GM18867 (cell line): Measurements from ENCODE around the gene SLC35F5.
"Not testable (repeated sequence)": the region's sequence is repeated elsewhere in the genome, so short reads cannot be mapped to it uniquely, and the experiment has no call there.

ENCODE experiments used
- ATAC-seq: cut with Tn5 transposase; IDR thresholded peaks from one replicate; pipeline ENCODE4 v1.9.1; 2021; ENCODE audit warnings: mild to moderate bottlenecking, moderate library complexity; ENCODE audit not compliant: unreplicated experiment

SLC35F5 gene

DNA sequence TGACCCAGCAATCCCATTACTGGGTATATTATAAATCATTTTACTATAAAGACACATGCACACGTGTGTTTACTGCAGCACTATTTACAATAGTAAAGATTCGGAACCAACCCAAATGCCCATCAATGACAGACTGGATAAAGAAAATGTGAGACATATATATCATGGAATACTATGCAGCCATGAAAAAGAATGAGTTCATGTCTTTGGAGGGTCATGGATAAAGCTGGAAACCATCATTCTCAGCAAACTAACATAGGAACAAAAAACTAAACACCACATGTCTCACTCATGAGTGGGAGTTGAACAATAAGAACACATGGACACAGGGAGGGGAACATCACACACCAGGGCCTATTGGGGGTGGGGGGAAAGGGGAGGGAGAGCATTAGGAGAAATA, 58.2 kb downstream of the SLC35F5 start:
- ATAC-seq = not testable (repeated sequence)

GRCh38 chr2:113697516-113697915, 58.9 kb downstream of the SLC35F5 start:
- ATAC-seq = no peak

DNA sequence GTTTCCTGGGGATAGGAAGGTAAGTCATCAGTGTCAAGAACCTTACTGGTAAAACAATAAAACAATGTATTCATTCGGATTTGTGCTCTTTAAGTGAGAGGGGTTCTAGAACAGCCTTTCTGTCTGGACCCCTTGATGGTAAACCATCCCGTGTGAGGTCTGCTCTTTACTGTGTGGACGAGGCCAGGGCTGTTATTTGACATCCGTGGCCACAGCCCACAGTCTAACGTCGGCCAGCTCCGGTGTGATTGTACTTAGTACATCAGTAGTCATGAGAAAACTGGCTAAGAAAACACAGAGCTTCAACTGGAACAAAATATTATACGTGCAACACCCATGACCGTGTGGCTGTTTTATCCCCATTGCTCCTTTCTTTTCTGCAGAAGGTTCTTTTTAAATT, 62.0 kb downstream of the SLC35F5 start:
- no peak for ATAC-seq

DNA sequence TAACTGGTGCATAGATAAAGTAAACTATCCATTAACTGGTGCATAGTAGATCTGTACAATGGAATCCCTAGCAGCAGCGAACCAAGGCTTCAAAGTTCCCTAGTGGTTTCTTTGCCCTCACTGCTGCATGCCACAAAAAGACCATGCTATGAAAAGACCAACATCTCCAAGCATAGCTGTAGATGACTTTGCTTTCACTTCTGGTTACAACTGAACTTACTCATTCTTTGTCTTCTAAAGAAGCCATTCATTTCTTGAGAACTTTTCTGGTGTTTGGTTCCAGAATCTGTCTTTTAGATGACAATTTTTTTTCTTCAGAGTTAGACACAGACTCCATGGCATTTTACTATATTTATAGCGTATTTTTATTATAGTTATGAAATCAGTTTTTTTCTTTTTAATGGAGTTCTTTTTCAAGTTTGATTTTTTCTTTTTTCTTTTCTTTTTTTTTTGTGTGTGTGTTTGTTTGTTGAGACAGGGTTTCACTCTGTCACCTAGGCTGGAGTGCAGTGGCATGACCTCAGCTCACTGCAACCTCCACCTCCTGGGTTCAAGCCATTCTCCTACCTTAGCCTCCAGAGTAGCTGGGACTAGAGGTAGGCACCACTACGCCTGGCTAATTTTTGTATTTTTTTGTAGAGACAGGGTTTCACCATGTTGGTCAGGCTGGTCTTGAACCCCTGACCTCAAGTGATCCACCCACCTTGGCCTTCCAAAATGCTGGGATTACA, 63.6 kb downstream of the SLC35F5 start:
- ATAC-seq = peak; percentile 79

DNA sequence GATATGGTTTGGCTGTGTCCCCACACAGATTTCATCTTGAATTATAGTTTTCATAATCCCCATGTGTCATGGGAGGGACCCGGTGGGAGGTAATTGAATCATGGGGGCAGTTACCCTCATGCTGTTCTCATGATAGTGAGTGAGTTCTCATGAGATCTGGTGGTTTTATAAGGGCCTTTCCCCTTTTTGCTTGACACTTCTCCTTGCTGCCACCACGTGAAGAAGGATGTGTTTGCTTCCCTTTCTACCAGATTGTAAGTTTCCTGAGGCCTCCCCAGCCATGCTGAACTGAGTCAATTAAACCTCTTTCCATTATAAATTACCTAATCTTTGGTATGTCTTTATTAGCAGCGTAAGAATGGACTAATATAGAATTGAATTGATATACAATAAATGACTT, 65.6 kb downstream of the SLC35F5 start:
- ATAC-seq = not testable (repeated sequence)

GRCh38 chr2:113686537-113686936, 69.9 kb downstream of the SLC35F5 start:
- ATAC-seq = no peak

DNA sequence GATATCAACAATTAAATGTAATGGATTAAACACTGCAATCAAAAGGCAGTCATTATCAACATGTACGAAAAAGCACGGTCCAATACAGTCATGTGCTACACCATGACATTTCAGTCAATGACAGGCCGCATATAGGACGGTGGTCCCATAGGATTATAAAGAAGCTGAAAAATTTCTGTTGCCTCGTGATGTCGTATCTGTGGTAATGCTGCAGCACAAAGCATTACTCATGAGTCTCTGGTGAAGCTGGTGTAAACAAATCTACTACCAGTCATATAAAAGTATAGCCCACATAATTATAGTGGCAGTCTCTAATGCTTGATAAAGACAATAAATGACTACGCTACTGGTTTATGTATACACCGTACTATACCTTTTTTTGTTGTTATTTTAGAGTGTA, 71.0 kb downstream of the SLC35F5 start:
- ATAC-seq = no peak

DNA sequence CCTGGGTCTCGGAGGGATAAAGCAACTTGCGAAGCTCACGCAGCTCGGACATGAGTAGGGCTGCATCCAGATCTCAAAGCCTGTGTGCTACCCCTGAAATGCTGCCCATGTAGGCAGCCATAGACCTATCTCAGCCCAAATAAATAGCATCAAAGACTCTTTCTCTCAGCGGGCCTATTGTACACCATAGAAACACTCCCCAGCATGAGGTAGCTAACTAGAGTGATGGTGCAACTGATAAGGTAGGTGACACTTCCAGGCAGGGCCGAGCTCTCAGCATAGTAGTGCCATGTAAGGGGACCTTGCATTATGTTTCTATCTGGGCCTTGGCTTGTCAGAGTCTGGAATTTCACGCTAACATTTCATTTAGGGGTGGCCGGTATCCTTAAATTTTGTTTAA, 77.0 kb downstream of the SLC35F5 start:
- no peak for ATAC-seq

GRCh38 chr2:113677330-113677729, 79.1 kb downstream of the SLC35F5 start:
- no peak for ATAC-seq

DNA sequence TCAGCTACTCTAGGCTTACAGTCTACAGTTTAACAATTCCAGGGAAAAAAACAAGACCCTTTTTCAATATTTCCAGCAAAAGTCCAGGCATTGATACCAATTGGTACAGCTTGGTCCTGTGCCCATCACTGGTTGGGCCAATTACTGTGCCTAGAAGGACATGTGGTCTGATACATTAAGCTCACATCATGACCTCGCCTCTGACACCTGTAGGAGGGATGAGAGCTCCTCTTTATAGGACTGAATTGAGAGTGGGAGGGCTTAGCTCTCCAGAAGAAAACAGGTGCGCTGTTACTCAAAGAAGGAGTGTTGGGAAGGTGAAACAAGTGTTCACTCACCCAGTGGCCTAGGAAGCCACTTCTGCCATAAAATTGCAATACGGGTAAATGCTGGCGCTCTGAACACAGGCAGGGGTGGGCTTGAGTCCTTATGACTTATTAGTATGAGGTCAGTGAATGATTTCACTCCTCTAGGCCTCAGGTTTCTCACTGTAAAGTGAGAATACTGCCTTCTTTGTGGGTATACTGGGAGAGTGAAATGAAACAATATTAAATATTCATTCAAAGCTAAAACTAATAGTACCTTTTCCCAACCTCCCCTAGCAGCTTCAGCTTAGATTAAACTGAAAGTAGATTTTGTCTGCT, 79.7 kb downstream of the SLC35F5 start:
- ATAC-seq = no peak

GRCh38 chr2:113675875-113676274, 80.6 kb downstream of the SLC35F5 start:
- ATAC-seq = no peak

DNA sequence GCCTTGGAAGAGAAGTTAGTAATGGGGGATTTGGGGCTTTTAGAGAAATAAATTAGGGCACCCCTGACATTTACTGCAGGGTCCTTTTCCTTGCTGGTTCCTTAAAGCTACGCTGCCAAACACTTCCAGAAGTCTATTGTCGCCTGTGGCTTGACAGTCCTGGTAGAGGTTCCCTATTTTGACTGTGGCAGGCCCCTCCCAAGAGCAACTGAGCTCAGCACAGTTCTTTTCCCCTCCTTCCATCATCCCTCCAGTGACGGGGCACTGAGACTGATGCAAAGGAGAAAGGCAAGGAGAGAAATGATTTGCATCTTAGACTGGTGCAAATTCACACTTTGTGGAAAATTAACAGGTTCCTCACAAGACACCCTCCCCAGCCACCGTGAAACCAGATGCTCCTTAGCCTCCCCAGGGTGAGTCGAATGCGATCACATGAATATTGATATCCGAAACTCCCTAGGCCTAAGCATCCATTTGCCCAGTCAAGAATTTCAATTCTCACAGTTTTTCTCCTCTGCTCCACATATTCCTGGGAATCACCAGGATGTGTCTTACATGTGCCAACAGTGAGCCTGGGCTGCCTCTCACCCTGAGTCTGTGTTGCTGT, 84.0 kb downstream of the SLC35F5 start:
- no peak for ATAC-seq

DNA sequence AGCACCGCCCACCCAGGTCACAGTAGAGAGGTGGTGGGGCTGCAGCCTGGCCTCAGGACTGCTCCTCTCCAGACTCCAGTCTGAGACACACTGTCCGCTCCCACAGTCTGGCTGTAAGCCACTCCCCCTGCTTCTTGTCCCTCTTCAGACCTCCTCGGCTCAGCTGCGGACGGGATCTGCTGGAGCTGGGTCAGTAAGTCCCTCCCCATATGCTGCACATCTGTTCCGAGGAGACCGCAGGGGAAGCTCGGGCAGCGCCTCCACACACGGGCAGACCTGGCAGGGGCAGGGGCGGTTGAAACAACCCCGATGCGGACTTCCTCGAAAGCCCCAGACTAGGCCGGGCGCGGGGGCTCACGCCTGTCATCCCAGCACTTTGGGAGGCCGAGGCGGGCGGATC, 87.4 kb downstream of the SLC35F5 start:
- not testable (repeated sequence) for ATAC-seq

DNA sequence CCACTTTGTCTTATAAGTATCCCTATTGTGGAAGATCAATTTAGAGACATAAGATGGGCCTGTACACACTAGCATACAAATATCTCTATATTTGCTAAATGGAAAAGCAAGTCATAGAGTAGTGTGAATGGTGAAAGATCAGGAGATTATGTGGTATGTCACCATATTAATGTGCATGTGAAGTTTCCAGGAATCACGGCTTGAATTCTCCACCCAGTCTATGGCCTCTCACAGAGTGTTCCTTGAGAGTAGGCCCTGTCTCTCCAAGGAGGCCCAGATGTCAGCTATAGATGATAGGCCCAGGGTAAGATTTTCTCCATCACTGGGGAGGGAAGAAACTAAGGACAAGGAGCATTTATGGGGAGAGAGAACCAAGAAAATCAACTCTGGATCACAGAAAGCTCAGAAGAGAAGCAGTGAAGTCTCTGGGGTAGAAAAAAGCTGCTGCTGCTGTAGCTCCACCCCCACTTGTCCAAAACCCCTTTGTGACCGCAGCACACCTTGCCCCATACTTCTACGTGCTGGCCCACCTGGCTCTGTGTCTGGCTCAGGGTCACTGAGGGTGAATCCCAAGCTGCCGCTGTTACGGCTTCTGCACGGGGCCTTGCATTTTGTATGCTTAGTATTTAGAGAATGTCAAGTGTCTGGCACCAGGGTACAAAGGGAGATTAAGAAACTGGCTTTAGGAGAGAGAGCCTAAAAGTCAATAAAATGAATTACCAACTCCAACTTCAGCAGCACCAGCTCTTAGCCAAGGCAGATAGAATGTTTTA, 91.5 kb downstream of the SLC35F5 start:
- ATAC-seq = not testable (repeated sequence)

DNA sequence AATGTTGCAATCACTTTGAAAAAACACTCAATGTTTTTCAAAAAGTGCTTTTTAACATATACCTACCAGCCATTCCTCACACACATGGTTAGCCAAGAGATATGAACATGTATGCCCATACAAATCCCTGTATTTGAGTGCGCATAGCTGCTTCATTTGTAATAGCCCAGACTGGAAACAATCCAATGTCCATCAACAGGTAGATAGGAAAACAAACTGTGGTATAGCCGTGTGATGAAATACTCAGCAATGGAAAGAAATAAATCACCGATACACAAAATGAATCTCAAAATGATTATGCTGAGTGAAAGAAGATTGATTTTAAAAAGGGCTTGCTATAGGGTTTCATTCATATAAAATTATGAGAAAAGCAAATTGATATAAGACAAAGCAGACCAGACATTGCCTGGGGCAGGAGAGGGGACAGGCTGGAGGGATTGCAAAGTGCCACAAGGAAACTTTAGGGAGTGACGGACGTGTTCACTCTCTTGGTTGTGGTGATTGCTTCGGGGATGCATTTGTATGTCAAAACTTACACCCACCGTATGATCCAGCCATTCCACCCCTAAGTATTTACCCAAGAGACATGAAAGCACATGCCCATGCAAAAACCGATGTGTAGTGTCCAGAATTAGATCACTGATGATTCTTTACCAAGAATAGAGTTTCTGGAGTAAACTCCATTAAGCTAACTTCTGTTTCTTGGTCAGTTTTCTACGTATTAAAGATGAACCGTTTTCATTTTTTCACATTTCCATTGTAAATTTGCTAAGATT, 93.0 kb downstream of the SLC35F5 start:
- not testable (repeated sequence) for ATAC-seq
